Activated T-helper 2 cell treated with anti-CD3 and anti-CD28 coated beads, Interferon-gamma antibody, Interleukin-2, Interleukin-4, amounts not matched to agents 10 μg/mL and 5 μg/mL and 100 μg/mL, durations not matched to agents 14 hours and 24 hours and 36 hours (primary cell): ENCODE measurements around the gene CHD9. TPM values are rescaled to one million over a fixed set of nuclear protein-coding genes. Genes with fewer than 3 reads are reported as not detected.
A peak's percentile ranks its signal among the peaks of the same experiment; 100 is the strongest.

ENCODE experiments used
- DNase-seq: peaks from one replicate; pipeline ENCODE4 v3.0.0; 2021; ENCODE audit warnings: low spot score
- H3K27ac Mint-ChIP-seq: one replicate; pipeline ENCODE4 v1.8.0; 2021; ENCODE audit warnings: mixed read lengths
- H3K27me3 Mint-ChIP-seq: one replicate; pipeline ENCODE4 v1.8.0; 2021; ENCODE audit warnings: low read depth, mixed read lengths
- H3K36me3 Mint-ChIP-seq: one replicate; pipeline ENCODE4 v1.8.0; 2021; ENCODE audit warnings: low read depth, mixed read lengths
- H3K4me1 Mint-ChIP-seq: one replicate; pipeline ENCODE4 v1.8.0; 2021; ENCODE audit warnings: low read depth, mixed read lengths
- H3K4me3 Mint-ChIP-seq: one replicate; pipeline ENCODE4 v1.8.0; 2021; ENCODE audit warnings: low read depth, mild to moderate bottlenecking, moderate library complexity, mixed read lengths
- H3K9me3 Mint-ChIP-seq: one replicate; pipeline ENCODE4 v1.8.0; 2021; ENCODE audit warnings: mixed read lengths
- intact Hi-C: fragments of 100-400 bp; cut with micrococcal nuclease; formaldehyde crosslinking; loops from one replicate; pipeline ENCODE4 v1.15.1; 2023
- total RNA-seq: library from RNA; stranded (reverse); gene quantifications from 2 replicates; pipeline ENCODE4 v1.2.3, GENCODE V29; 2022

CHD9 gene
- total RNA-seq, 1 donor from 2014 or later = 27.1 TPM

DNA sequence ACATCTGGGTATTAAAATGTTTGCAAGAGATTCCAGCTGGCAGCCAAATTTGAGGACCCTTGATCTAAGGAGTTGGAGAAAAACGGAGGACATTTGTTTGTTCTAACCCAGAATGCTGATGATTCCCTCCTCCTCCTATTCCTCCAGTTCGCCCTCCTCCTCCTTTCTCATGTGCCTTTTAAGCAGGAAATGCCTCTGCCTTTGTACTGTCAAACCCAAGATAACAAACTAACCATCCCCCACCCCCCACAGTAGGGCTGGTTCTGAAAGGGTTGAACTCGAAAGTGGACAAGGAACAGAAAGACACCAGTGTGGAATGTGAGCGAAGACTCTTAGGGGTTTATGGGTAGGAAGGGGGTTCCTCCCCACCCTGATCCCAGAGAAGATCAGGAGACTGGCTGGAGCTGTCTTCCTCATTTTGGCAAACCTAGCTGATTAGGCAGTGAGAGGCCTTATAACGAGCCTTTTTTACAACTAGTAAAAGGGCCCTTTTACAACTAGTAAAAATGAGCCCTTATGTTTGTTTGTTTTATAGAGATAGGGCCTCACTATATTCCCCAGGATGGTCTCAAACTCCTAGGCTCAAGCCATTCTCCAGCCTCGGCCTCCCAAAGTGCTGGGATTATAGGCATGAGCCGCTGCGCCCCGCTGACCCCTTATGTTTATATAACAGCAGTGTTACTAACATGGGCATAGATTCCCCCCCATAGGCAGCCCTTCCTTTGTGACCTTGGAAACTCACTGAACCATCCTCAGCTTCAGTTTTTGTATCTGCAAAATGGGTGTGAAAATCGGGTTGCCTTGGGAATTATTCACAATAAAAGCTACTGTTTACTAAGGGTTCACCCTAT is 975 bp downstream of the CHD9 start:
- peaks cover 45% of the 10 kb centered on the region for H3K4me1 Mint-ChIP-seq
- H3K9me3 Mint-ChIP-seq = no peaks in the 10 kb centered on the region
- intact Hi-C loops = loop anchor here (1.0 to 10.0 kb wide), 7 partner anchors 43 to 649 kb away; partner anchors contain the start of genes FTO and RPGRIP1L
- peak overlapping the region; percentile 84 for H3K4me3 Mint-ChIP-seq
- peak overlapping the region; percentile 75 for H3K27ac Mint-ChIP-seq
- no peaks in the 10 kb centered on the region for H3K27me3 Mint-ChIP-seq
- H3K36me3 Mint-ChIP-seq = no peaks in the 10 kb centered on the region
- DNase-seq = no peak

DNA sequence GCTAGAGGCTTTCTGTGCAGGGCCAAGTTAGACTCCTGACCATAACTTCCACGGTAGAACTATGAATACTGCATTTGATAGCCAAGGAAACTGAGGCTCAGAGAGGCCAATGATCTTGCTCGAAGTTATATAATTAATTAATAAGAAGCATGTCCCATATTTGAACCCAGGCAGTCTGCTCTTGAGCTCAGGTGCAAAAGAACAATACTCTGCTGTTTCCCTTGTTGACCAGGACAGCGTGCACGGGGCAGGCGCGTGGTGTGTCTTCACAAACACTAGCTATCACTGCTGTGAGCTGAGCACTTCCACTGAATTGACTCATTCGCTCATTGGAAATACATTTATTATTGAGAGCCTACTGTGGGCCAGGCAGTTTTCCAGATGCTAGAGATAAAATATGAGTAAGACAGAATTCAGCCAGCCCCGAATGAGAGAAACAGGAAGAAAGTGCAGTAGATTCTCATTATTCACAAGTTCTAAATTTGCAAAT is 1.6 kb downstream of the CHD9 start:
- Mint-ChIP-seq H3K36me3 (no peaks in the 10 kb centered on the region), H3K9me3 (no peaks in the 10 kb centered on the region), H3K27ac (peak overlapping the region; percentile 38), H3K27me3 (no peaks in the 10 kb centered on the region), H3K4me1 (peaks cover 51% of the 10 kb centered on the region), H3K4me3 (peak overlapping the region; percentile 64)
- DNase-seq = no peak
- intact Hi-C loops = loop anchor here (10.0 kb wide), 2 partner anchors 398 to 648 kb away; partner anchors contain the start of genes FTO and RPGRIP1L

DNA sequence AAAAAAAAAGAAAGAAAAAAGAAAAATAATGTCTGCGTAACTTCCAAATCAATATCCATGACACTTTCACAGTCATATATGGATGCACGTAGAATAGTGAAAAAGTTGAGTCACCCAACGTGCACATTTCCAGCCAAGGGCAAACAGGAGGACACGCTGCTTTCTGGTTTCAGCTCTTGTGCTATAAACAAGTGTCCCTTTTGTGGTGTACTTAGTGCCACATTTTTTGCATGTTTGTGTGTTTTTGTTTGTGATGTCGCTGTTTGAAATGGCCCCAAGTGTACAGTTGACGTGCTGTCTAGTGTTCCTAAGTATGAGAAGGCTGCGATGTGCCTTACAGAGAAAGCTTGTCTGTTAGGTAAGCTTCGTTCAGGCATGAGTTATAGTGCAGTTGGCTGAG is 2.9 kb downstream of the CHD9 start:
- Mint-ChIP-seq H3K9me3 (no peaks in the 10 kb centered on the region), H3K4me1 (peaks cover 53% of the 10 kb centered on the region), H3K27ac (peak overlapping the region; percentile 30), H3K36me3 (no peaks in the 10 kb centered on the region), H3K27me3 (no peaks in the 10 kb centered on the region), H3K4me3 (no peak overlapping the region)
- intact Hi-C loops = loop anchor here (10.0 kb wide), 2 partner anchors 397 to 647 kb away; partner anchors contain the start of genes FTO and RPGRIP1L
- no peak for DNase-seq

DNA sequence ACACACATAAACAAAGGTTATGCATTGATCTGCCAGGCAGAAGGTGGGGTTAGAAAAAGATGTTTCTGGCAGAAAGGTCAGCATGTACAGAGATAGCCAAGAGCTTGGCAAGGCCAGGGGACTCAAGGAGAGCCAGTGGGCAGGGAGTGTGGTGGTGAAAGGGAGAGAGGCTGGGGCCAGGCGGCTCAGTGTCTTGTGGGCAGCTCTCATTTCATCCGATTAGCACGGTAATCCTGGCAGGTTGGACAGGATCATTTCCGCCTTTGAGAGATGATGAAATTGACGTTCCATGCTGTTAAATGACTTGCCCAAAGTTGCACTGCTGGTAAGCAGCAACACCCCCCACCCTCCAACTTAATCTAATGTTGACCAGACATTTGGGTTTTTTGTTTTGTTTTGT is 3.6 kb downstream of the CHD9 start:
- H3K9me3 Mint-ChIP-seq = no peaks in the 10 kb centered on the region
- H3K27ac Mint-ChIP-seq = no peak overlapping the region

DNA sequence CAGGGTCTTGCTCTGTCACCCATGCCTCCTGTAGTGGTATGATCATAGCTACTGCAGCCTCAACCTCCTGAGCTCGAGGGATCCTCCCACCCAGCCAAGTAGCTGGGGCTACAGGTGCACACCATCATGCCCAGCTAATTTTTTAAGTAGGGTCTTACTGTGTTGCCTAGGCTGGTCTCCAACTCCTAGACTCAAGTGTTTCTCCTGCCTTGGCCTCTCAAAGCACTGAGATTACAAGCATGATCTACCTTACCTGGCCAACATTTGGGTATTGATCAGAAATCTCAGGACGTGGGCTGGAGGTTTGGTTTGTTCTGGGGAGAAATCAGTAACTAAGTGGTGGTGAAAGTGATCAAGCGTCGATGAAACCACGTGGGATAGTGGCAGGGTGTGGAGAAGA is 4.1 kb downstream of the CHD9 start:
- DNase-seq = no peak

More for the DNA sequence above, 3.6 kb downstream of the CHD9 start:
- intact Hi-C loops = loop anchor here (10.0 kb wide), 2 partner anchors 396 to 646 kb away; partner anchors contain the start of genes FTO and RPGRIP1L
- Mint-ChIP-seq H3K27me3 (no peaks in the 10 kb centered on the region), H3K4me3 (no peak overlapping the region), H3K4me1 (peaks cover 46% of the 10 kb centered on the region), H3K36me3 (no peaks in the 10 kb centered on the region)
- no peak for DNase-seq

DNA sequence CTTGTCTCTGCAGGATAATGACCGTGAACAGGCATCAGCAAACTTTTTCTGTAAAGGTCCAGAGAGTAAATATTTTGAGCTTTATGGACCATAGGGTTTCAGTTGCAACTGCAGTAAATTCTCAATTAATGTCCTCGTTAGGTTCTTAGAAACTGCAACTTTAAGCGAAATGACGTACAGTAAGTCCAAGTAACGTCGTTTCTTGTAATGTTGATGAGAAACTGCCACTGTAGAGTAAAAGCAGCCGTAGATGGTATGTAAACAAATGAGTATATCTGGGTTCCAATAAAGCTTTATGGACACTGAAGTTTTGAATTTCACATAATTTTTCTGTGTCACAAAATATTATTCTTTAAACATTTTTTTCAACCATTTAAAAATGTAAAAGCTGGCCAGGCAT is 4.9 kb downstream of the CHD9 start:
- peaks cover 45% of the 10 kb centered on the region for H3K4me1 Mint-ChIP-seq
- H3K27ac Mint-ChIP-seq = no peak overlapping the region
- no peaks in the 10 kb centered on the region for H3K9me3 Mint-ChIP-seq
- intact Hi-C loops = loop anchor here (10.0 kb wide), 2 partner anchors 395 to 645 kb away; partner anchors contain the start of genes FTO and RPGRIP1L
- no peaks in the 10 kb centered on the region for H3K27me3 Mint-ChIP-seq
- DNase-seq = no peak
- H3K4me3 Mint-ChIP-seq = no peak overlapping the region
- H3K36me3 Mint-ChIP-seq = no peaks in the 10 kb centered on the region

More for the DNA sequence above, 4.1 kb downstream of the CHD9 start:
- Mint-ChIP-seq H3K4me1 (peaks cover 46% of the 10 kb centered on the region), H3K9me3 (no peaks in the 10 kb centered on the region), H3K36me3 (no peaks in the 10 kb centered on the region), H3K27ac (no peak overlapping the region), H3K4me3 (no peak overlapping the region), H3K27me3 (no peaks in the 10 kb centered on the region)
- intact Hi-C loops = loop anchor here (10.0 kb wide), 2 partner anchors 396 to 646 kb away; partner anchors contain the start of genes FTO and RPGRIP1L

DNA sequence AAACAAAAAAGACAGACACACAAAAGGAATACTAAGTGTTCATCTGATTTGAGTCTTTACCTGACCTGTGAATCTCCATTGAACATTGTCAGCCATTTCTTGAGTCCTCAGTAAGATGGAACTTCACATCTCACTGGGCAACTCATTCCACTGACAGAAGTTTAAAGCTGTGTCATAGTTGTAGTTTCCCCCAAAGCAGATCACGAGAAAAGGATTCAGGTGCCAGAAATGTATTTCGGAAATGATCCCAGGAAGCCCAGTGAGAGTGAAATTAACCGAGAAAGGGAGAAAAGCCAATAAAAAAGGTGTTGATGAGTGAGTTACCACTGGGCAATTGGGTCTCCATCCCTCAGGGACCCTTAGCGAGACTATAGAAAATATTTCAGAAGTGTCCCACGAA is 6.5 kb downstream of the CHD9 start:
- H3K4me3 Mint-ChIP-seq = no peak overlapping the region
- no peaks in the 10 kb centered on the region for H3K27me3 Mint-ChIP-seq
- no peaks in the 10 kb centered on the region for H3K9me3 Mint-ChIP-seq
- no peaks in the 10 kb centered on the region for H3K36me3 Mint-ChIP-seq
- DNase-seq = no peak
- H3K27ac Mint-ChIP-seq = no peak overlapping the region
- intact Hi-C loops = no loop called here
- H3K4me1 Mint-ChIP-seq = peaks cover 47% of the 10 kb centered on the region

DNA sequence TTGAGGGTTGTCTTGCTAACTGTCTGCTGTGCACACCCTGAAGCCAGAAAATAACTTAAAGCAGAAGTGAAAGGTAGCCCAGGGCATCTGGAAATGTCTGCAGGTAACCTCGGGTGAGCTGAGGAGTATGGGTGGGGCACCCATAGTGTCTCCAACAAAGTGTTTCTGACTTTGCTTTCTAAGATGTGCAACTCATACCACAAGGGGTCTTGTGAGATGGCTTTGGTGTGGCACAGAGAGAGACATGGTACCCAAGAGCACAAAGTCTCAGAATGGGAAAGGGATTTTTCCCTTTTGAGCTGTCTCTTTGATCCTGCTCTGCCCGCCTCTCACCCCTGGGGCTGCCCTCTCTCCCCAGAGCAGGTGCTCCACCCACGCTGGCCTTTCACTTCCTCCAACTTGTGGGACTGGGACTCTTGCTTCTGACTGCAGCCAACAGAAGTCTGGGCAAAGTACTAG is 6.9 kb downstream of the CHD9 start:
- H3K4me3 Mint-ChIP-seq = no peak overlapping the region
- no peaks in the 10 kb centered on the region for H3K36me3 Mint-ChIP-seq

DNA sequence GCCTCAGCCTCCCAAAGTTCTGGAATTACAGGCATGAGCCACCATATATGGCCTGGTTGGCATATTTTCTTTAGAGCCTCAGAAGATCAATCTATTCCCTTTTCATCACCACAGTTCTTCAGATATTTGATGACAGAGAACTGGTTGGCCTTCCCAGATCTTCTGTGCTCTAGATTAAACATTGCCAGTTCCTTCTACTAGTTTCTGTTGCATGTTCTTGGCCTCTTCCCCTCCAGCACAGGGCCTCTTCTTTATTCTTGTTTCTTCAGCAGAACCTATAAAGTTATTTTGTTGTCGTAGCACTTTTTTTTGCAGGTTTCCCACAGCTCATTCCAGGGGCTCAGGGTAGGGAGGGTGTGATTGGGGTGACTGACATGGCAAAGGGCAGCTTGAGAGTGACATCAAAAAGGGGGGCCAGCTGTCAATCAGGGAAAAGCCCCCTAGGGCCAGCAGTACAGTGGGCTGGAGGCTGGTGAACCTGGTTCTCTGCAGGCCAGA is 9.3 kb downstream of the CHD9 start:
- Mint-ChIP-seq H3K27ac (no peak overlapping the region), H3K9me3 (no peaks in the 10 kb centered on the region), H3K4me1 (peaks cover 37% of the 10 kb centered on the region), H3K27me3 (no peaks in the 10 kb centered on the region), H3K4me3 (no peak overlapping the region), H3K36me3 (peaks cover 6% of the 10 kb centered on the region)
- DNase-seq = no peak
- intact Hi-C loops = no loop called here

More for the DNA sequence above, 6.9 kb downstream of the CHD9 start:
- Mint-ChIP-seq H3K27ac (no peak overlapping the region), H3K9me3 (no peaks in the 10 kb centered on the region), H3K27me3 (no peaks in the 10 kb centered on the region), H3K4me1 (peaks cover 42% of the 10 kb centered on the region)
- peak; percentile 13 for DNase-seq
- intact Hi-C loops = no loop called here

DNA sequence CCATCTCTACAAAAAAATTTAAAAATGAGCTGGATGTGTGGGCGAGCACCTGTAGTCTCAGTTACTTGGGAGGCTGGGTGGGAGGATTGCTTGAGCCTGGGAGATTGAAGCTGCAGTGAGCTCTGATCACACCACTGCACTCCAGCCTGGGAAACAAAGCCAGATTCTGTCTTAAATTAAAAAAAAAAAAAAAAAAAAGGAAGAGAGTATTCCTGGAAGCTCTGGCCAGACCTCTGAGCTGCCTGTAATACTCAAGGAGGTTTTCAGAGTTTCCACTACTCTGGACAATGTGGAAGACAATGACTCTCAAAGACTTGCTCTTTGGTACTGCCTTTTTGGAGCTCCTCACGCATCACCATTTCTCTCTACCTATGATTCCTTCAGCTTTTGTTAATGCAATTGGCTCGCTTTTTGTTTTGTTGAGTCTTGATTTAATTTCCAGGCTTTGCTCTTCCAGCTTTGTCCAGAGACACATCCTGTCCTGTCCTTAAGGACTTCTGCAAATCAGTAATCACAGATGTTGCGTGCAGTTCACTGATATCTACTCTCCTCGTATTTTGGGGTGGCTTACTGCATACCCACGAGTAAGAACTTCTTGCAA is 10.8 kb downstream of the CHD9 start:
- no peak for DNase-seq
- Mint-ChIP-seq H3K27me3 (no peaks in the 10 kb centered on the region), H3K9me3 (no peaks in the 10 kb centered on the region), H3K4me1 (peaks cover 44% of the 10 kb centered on the region), H3K36me3 (peaks cover 10% of the 10 kb centered on the region), H3K27ac (no peak overlapping the region), H3K4me3 (no peak overlapping the region)
- intact Hi-C loops = no loop called here

DNA sequence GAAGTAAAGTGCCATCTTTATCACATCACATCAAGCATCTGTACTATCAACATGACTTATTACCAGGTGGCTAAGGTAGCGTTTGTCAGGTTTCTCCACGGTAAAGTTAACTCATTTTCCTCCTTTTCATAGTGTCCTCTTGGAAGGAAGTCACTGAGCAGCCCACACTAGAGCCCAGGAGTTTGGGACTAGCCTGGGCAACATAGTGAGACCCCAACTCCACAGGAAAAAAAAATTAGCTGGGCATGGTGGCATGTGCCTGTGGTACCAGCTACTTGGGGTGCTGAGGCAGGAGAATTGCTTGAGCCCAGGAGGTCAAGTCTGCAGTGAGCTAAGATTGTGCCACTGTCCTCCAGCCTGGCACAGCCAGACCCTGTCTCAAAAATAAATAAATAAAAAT is 12.9 kb downstream of the CHD9 start:
- Mint-ChIP-seq H3K9me3 (no peaks in the 10 kb centered on the region), H3K4me1 (peaks cover 33% of the 10 kb centered on the region), H3K27ac (no peak overlapping the region), H3K4me3 (no peak overlapping the region), H3K36me3 (peaks cover 10% of the 10 kb centered on the region), H3K27me3 (no peaks in the 10 kb centered on the region)
- no peak for DNase-seq
- intact Hi-C loops = no loop called here

DNA sequence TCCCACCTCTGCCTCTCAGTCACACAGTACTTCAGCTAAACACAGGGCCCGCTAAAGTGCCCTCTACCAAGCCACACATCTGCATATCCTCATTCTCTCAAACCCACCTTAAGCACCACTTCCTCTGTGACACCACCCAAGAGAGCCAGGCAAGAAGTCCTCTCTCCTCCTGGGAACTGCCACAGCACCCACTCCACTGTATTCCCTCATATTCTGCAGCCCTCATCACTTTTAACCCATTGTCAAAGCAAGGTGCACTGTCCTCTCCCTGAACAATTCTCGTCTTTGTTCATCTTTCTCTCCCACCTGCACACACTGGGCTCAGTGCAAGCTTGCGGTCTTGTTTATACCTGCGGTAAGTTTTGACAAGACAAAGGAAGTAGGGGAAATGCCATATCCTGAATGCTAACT is 13.6 kb downstream of the CHD9 start:
- Mint-ChIP-seq H3K4me3 (no peak overlapping the region), H3K9me3 (peaks cover 4% of the 10 kb centered on the region), H3K4me1 (peaks cover 33% of the 10 kb centered on the region), H3K36me3 (peaks cover 16% of the 10 kb centered on the region), H3K27ac (no peak overlapping the region), H3K27me3 (no peaks in the 10 kb centered on the region)
- DNase-seq = no peak
- intact Hi-C loops = no loop called here
